HS-5 (cell line): ENCODE measurements around the gene NPTX2.
A peak's percentile ranks its signal among the peaks of the same experiment; 100 is the strongest.
"Not testable (repeated sequence)": the region's sequence is repeated elsewhere in the genome, so short reads cannot be mapped to it uniquely, and the experiment has no call there.

ENCODE experiments used
- DNase-seq: peaks from one replicate; pipeline ENCODE4 v3.0.0-alpha.2; 2012; ENCODE audit warnings: low read depth

The NPTX2 gene

DNA sequence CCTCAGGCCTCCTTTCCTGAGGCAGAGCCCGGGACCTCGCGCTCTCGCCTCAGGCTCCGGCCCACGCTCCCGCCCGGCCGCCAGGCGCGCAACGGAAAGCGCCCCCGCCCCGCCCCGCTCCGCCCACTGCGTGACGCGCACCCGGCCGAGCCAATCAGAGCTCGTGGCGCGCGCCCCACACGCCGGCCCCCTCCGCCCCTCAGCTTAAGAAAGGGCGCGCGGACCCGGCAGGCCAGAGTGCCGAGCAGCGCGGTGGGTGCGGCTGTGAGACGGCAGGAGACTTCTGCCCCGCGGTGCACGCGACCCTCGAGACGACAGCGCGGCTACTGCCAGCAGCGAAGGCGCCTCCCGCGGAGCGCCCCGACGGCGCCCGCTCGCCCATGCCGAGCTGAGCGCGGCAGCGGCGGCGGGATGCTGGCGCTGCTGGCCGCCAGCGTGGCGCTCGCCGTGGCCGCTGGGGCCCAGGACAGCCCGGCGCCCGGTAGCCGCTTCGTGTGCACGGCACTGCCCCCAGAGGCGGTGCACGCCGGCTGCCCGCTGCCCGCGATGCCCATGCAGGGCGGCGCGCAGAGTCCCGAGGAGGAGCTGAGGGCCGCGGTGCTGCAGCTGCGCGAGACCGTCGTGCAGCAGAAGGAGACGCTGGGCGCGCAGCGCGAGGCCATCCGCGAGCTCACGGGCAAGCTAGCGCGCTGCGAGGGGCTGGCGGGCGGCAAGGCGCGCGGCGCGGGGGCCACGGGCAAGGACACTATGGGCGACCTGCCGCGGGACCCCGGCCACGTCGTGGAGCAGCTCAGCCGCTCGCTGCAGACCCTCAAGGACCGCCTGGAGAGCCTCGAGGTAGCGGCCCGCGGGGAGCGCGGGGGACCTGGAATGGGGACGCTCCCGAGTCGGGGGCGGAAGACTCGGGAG lies at the start of gene NPTX2:
Gene NPTX2 (plus strand): TSS at position 235 of the 909 bp plus-strand sequence. CDS start 177 bp downstream, at position 412.
- no peak for DNase-seq

- DNase-seq: no peak
These were observed 49.1 kb upstream of the NPTX2 start for GRCh38 chr7:98567991-98568390.

GRCh38 chr7:98568891-98569290 lies 48.2 kb upstream of the NPTX2 start:
- DNase-seq: no peak

DNA sequence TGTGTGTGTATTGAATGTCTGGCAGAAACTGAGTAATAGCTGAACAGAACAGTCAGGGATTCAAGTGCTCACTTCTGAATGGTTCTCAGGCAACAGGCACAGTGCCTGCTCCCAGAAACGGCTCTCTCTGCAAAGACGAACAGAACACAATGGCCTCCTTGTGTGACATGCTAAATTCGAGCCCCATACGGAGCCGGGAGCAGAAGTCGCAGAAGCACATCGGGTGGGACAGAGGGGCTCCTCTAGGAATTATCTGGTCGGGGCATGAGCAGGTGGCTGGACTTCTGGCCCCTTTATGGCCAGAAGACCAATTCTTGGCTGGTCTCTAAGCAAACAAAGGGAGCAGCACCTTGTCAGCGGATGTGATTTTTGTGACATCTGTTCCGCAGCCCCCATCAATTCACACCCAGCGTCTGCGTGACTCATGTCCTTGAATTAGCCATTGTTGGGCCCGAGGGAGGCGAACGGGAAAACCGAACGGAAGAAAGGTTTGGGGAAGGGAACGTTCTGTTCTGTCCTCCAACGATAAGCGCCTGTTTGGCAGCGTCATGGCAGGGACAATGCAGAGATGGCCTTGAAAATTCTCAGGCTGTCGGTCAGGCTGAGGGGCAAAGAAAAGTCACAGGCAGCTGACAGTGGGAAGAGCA lies 47.3 kb upstream of the NPTX2 start:
- no peak for DNase-seq

DNA sequence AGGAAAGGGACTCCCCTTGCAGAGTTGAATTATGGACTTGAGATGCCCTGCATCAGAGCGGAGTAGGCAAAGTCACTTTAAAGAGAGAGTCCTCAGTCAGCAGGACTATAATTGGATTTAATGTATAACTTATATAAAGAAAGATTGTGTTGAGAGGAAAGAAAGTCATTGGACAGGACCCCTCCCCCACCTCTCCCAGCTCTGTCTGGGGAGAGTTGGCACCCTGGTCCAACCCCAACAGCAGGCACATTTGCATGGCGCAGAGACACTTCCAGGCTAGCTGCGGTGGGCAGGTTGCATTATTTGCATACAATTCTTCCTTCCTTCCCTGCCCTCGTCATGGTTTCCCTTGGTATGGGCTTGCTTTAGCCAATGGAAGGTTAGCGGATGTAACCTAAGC lies 46.1 kb upstream of the NPTX2 start:
- DNase-seq: no peak

- DNase-seq: no peak
These were observed 45.1 kb upstream of the NPTX2 start for GRCh38 chr7:98571986-98572385.

DNA sequence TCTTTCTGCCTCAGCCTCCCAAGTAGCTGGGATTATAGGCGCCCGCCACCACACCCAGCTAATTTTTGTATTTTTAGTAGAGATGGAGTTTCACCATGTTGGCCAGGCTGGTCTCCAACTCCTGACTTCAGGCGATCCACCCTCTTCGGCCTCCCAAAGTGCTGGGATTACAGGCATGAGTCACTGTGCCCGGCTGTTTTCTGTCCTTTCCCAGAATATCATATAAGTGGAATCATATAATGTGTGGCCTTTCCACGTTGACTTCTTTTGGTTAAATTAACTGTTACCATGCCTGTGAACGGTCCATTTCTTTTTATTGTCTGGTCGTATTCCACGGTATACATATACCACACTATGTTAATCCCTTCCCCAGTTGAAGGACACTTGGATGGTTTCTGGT lies 44.4 kb upstream of the NPTX2 start:
- DNase-seq: not testable (repeated sequence)

- DNase-seq: no peak
These were observed 43.3 kb upstream of the NPTX2 start for GRCh38 chr7:98573816-98574215.

GRCh38 chr7:98575878-98576277 lies 41.2 kb upstream of the NPTX2 start:
- no peak for DNase-seq

- DNase-seq: no peak
These were observed 32.3 kb upstream of the NPTX2 start for GRCh38 chr7:98584830-98585229.

- DNase-seq: no peak
These were observed 25.2 kb upstream of the NPTX2 start for GRCh38 chr7:98591926-98592325.

GRCh38 chr7:98594348-98594747 lies 22.7 kb upstream of the NPTX2 start:
- DNase-seq: no peak

DNA sequence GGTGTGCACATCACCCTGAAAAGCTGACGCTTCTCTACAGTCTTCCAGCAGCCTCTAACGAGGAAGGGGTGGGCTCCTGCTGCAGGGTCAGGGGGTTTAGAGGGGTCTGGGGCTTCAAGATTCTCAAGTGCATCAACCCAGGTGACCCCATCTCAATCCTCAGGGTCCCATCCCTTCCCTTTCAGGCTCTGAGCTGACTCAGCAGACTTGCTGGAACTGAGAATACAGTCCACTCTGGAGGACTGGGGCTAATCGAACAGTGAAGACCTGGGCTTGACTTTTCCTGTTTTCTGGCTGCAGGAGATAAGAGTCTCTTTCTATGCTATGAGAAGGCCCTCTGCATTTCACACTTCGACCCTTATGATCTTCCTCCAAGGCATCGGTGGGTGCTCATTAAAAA lies 22.3 kb upstream of the NPTX2 start:
- no peak for DNase-seq

GRCh38 chr7:98598846-98599615 lies 18.1 kb upstream of the NPTX2 start:
- DNase-seq: no peak

DNA sequence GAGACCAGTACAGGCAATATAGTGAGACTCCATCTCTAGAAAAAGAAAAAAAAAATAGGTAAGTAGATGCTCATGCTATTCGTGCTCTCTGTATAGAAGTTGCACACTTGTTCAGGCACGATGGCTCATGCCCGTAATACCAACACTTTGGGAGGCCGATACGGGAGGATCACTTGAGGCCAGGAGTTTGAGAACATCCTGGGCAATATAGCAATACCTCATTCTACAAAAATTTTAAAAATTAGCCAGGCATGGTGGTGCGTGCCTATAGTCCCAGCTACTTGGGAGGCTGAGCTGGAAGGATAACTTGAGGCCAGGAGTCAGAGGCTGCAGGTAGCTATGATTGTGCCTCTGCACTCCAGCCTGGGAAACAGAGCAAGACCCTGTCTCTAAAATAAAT lies 17.2 kb upstream of the NPTX2 start:
- DNase-seq: no peak

DNA sequence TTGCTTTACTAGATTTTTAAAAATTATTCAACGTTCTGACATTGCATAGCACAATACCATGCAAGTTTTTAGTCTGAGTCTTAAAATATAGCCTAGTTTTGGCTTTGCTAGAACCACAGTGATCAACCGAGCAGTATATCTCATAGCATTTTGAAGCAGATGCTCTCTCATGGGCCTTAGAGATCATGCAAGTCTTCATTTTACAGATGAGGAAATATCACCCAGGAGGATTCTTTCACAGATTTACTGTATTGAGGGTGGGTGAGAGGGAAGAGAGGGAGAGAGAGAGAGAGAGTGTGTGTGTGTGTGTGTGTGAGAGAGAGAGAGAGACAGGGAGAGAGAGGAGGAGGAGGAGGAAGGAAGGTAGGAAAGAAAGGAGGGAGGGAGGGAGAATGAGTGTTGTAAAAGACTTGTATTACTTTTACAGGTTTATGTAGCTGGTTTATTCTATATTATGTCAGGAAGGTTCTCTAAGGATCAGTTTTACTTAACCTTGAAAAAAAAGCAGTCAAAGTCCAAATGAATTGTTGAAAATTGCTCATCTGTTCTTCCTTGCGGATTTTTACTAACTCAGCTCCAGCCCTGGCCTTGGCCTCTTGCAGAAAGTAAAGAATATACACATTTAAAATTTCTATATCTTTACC lies 14.2 kb upstream of the NPTX2 start:
- DNase-seq: no peak

DNA sequence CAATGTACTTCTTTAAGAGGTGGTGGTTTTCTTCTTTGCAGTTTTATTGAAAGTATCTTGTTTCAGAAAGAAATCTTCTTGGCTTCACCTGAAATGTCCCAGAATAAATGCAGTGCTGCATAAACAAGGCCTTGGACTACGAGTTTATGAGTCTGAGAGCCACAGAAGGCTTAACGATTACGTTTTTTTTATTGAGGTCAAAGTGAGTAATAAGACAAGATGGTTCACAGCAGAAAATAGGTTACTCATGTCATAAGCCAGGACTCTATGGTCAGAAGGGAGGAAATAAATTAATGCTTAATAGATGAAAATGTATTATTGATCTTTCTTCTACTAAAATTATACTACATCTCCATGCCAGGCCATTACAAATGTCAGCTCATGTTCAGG lies 13.7 kb upstream of the NPTX2 start:
- DNase-seq: no peak

DNA sequence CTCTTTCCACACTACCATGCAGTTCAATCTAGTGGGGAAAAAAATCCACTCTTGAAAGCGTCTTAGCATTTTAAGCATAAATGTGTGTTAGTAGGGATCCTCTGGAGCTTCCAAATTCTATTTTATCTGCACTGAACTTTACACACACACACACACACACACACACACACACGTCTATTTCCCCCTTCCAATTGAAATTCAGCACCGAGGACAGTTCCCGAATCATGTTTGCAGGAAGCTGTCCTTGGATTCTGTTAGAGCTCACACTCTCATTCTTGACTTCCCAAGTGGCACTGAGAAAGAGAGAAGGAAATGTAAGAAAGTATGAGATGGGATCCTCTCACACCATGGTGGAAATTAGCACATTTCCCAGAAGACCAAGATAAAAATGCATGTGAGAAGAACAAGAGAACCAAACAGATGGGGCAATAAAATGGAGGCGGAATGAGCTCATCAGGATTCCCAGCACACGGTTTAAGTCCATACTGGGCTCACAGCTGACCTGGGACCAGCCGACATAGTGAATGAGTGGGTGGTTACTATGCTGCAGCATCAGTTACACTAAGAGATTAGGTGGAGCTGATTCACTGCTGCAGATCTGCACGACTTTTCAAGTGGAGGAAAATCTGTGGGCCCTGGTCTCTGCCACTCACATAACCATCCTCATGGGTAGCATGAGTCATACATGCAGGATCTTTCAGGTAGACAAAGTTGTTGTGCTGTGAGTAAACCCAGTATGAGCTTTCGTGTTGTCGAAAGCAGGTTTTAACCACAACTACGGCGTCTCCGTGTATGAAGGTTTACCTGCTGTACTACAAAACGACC lies 3.3 kb upstream of the NPTX2 start:
- no peak for DNase-seq

DNA sequence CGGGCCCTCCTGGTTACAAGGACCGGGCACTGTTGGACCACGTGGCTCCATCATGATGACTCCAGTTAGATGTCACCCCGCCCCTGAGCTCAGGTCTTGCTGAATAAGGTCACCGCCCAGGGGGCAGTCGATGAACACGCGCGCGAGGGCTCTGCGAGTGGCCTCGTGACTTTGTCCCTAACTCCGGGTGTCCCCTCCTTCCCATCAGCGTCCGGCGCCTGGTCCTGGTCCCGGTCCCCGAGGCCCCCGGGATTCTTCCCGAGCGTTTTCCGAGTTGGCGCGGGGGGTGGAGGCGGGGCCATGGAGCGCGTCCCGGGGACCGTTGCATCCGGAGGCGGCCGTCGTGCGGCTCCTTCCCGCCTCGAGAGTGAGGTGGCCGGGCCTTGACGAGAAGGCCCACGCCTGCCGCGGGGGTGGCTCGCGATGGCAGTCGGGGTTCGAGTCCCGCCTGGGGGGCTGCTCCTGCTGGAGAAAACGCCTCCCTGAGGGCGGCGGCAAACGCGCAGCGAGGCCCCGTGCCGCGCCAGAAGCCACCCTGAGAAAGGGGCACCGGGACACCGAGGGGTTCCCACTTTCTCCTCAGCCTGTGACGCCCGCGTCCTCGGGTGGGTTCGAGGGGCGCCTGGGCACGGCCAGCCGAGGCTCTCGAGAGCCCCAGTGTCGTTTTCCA lies 569 bp upstream of the NPTX2 start:
- no peak for DNase-seq

DNA sequence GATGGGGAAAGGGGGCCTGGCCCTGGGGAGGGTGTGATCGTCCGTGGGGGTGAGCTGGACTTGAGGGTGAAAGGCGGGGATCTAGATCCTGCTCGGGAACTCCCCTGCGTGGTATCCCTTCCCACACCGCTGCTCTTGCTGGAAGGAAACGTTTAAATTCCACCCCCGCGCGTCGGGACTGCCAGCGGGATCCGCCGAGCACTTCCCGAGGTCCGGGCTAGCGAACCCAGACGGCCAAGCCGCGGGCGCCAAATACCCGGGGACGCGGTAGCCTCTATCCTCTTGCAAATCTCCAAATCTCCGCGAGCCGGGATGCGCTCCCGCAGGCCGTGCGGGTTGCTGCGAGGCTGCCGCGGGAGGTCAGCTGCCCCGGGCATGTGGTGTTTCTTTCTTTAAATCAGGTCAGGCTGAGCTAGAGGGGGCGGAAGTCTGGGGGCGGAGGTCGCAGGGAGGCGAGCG lies 904 bp downstream of the NPTX2 start:
- no peak for DNase-seq

DNA sequence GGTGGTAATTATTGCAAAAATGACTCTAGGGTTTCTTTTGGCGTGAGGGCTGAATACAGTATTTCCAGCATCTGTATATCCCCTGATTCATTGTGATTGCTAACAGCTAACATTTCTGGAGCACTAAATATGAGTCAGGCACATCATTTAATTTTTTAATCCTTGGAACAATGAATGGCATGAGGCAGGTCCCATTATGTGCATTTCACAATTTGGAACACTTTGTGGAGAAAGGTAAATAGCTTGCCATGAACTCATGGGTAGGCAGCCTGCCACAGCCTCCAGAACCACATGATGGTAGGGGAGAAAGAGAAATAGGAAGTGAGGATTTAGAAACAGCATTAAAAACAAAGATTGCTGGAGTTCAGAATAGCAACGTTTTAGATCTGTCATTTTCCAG lies 1.7 kb downstream of the NPTX2 start:
- peak; percentile 34 for DNase-seq
